ENCODE data around the gene FCHSD2. TPM values are rescaled to one million over a fixed set of nuclear protein-coding genes. Genes with fewer than 3 reads are reported as not detected.

Gene FCHSD2
- total and polyA plus RNA-seq, 4 donors = 7.6 to 18.7 (median 9.9) TPM

DNA sequence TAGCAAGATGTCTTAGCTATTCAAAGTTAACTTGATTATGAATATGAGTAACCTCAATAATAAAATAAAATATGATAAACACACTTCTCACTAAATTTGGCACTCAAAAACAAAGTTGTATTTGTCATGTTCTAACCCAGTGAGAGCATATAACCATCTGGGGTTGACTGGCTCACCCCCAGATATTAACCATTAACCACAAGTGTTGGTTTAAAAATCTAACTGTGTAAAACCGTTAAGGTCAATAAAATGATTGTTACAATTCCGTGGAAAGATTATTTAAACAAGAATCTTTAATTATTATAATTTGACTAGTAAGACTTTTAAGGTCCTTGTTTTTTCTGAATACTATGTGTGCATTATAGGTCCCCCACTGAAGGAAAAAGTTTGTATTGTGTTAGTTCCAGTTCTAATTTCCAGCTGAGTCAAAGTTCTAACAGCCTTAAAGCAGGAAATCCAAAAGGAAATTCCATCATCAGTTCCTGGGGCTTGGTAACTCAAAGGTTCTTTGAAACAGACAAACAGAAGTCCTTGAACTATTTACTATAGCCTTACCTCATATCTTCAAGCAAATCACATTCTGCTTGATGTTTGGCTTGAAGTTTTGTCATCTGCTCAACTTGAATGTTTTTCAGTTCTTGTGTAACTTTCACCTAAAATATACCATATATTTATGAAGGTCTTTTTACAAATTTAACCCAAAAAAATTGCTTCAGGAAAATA is 2.5 kb downstream of the FCHSD2 start:
- no peak for DNase-seq (ENCODE audit: low spot score)
- H3K9ac ChIP-seq (ENCODE audit: low read depth in 1 of 2, low read length in 2 of 2) = peak overlapping the region; percentile 73 to 95

DNA sequence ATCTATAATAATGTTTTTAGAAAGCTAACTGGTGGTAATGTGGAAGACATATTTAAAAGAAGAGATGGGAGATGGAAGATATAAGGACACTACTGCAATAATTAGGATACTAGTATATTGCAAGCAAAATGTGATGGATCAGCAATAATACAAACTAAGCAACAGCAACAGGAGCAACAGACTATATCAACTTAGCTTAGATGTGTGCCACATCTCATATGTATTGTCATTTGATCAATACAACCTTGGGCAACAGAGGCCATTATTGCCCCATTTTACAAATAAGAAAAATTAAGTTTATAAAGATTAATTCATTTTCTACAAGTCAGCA is 4.2 kb downstream of the FCHSD2 start:
- peaks cover 11 to 47% (median 35%) of the 10 kb centered on the region in 4 donors for H3K4me1 ChIP-seq (ENCODE audit: control insufficient read depth in 4 of 4, insufficient read depth in 4 of 4, low read length in 3 of 4)
- no peak overlapping the region for H3K9ac ChIP-seq (ENCODE audit: low read depth in 1 of 2, low read length in 2 of 2)
- H3K36me3 ChIP-seq (ENCODE audit: control insufficient read depth in 4 of 4, insufficient read depth in 3 of 4, low read depth in 1 of 4, low read length in 3 of 4) = peaks cover 0 to 7% (median 2%) of the 10 kb centered on the region in 4 donors
- TF ChIP-seq RXRA (IDR thresholded peaks at IDR 0.05) (no peak), YY1 (IDR thresholded peaks at IDR 0.05) (no peak), GABPA (IDR thresholded peaks at IDR 0.05 in 1 of 2, conservative IDR thresholded peaks at IDR 0.05 in 1 of 2) (no peak), REST (IDR thresholded peaks at IDR 0.05) (no peak), HNF4G (IDR thresholded peaks at IDR 0.05) (no peak), HNF4A (conservative IDR thresholded peaks at IDR 0.05) (no peak), RAD21 (IDR thresholded peaks at IDR 0.05) (no peak)
- TF ChIP-seq, protein P1, sequence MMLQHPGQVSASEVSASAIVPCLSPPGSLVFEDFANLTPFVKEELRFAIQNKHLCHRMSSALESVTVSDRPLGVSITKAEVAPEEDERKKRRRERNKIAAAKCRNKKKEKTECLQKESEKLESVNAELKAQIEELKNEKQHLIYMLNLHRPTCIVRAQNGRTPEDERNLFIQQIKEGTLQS (IDR thresholded peaks at IDR 0.05) = no peak
- TF ChIP-seq, protein P2, sequence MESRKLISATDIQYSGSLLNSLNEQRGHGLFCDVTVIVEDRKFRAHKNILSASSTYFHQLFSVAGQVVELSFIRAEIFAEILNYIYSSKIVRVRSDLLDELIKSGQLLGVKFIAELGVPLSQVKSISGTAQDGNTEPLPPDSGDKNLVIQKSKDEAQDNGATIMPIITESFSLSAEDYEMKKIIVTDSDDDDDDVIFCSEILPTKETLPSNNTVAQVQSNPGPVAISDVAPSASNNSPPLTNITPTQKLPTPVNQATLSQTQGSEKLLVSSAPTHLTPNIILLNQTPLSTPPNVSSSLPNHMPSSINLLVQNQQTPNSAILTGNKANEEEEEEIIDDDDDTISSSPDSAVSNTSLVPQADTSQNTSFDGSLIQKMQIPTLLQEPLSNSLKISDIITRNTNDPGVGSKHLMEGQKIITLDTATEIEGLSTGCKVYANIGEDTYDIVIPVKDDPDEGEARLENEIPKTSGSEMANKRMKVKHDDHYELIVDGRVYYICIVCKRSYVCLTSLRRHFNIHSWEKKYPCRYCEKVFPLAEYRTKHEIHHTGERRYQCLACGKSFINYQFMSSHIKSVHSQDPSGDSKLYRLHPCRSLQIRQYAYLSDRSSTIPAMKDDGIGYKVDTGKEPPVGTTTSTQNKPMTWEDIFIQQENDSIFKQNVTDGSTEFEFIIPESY (IDR thresholded peaks at IDR 0.05) = no peak
- H3K9me3 ChIP-seq (ENCODE audit: control insufficient read depth in 4 of 4, low read length in 3 of 4) = no peaks in the 10 kb centered on the region
- H3K4me3 ChIP-seq (ENCODE audit: low read depth in 1 of 3, low read length in 3 of 3) = no peak overlapping the region
- H3K27me3 ChIP-seq (ENCODE audit: control insufficient read depth in 4 of 4, insufficient read depth in 4 of 4, low read length in 3 of 4) = no peaks in the 10 kb centered on the region
- peak overlapping the region in 1 of 2 donors; percentile 40 for H3K27ac ChIP-seq (ENCODE audit: low read depth in 1 of 2, low read length in 2 of 2)
- DNase-seq (ENCODE audit: low spot score) = no peak

More for the DNA sequence above, 2.5 kb downstream of the FCHSD2 start:
- 7% methylated on average over 2 of the region's 2 CpGs for WGBS
- Histone ChIP-seq H3K4me3 (ENCODE audit: low read depth in 1 of 3, low read length in 3 of 3) (peak overlapping the region in 1 of 3 donors; percentile 89), H3K27me3 (ENCODE audit: control insufficient read depth in 4 of 4, insufficient read depth in 4 of 4, low read length in 3 of 4) (no peaks in the 10 kb centered on the region), H3K9me3 (ENCODE audit: control insufficient read depth in 4 of 4, low read length in 3 of 4) (no peaks in the 10 kb centered on the region), H3K36me3 (ENCODE audit: control insufficient read depth in 4 of 4, insufficient read depth in 3 of 4, low read depth in 1 of 4, low read length in 3 of 4) (no peaks in the 10 kb centered on the region), H3K4me1 (ENCODE audit: control insufficient read depth in 4 of 4, insufficient read depth in 4 of 4, low read length in 3 of 4) (peaks cover 16 to 58% (median 45%) of the 10 kb centered on the region in 4 donors), H3K27ac (ENCODE audit: low read depth in 1 of 2, low read length in 2 of 2) (peak overlapping the region; percentile 99)
- TF ChIP-seq HNF4G (IDR thresholded peaks at IDR 0.05) (no peak), SP1 (IDR thresholded peaks at IDR 0.05) (peak; percentile 14), CTCF (IDR thresholded peaks at IDR 0.05; ENCODE audit: low read depth, low read length, missing input control) (no peak), FOXA2 (IDR thresholded peaks at IDR 0.05) (no peak), RAD21 (IDR thresholded peaks at IDR 0.05) (no peak), JUND (IDR thresholded peaks at IDR 0.05) (peak in 1 of 2 donors; percentile 5), RXRA (IDR thresholded peaks at IDR 0.05) (peak in 1 of 2 donors; percentile 5), EGR1 (IDR thresholded peaks at IDR 0.05; ENCODE audit: low read depth in 2 of 2) (no peak)

Measured in liver (tissue), 9 donors.